AG04449 (cell line): ENCODE measurements around the gene ANO2.

ENCODE experiments used
- CTCF ChIA-PET: fragments of 350-600 bp; formaldehyde crosslinking; extraction: SDS; loops from one replicate; lab custom pipeline; 2021; ENCODE audit warnings: antibody characterized with exemption; lab: Yijun Ruan, JAX
- POLR2A ChIA-PET: fragments of 400-600, 350-600 bp; formaldehyde crosslinking; extraction: SDS; loops from one replicate; lab custom pipeline; 2020; ENCODE audit warnings: antibody characterized with exemption, inconsistent platforms; lab: Yijun Ruan, JAX
- DNase-seq: peaks from one replicate; pipeline ENCODE4 v3.0.0-alpha.2; 2010; ENCODE audit warnings: low read depth, low spot score
- H3K4me3 ChIP-seq: 2 replicates; pipeline ENCODE4 v1.5.1; 2011; ENCODE audit warnings: low read depth, mild to moderate bottlenecking, control low read depth, low read length
- TF ChIP-seq, protein P1 (sequence below): IDR thresholded peaks from one replicate; pipeline ENCODE4 v1.5.1; 2011; ENCODE audit warnings: mild to moderate bottlenecking, moderate library complexity, low read length, control low read depth, inconsistent platforms; ENCODE audit not compliant: insufficient read depth; ENCODE audit errors: missing control alignments

The ANO2 gene

DNA sequence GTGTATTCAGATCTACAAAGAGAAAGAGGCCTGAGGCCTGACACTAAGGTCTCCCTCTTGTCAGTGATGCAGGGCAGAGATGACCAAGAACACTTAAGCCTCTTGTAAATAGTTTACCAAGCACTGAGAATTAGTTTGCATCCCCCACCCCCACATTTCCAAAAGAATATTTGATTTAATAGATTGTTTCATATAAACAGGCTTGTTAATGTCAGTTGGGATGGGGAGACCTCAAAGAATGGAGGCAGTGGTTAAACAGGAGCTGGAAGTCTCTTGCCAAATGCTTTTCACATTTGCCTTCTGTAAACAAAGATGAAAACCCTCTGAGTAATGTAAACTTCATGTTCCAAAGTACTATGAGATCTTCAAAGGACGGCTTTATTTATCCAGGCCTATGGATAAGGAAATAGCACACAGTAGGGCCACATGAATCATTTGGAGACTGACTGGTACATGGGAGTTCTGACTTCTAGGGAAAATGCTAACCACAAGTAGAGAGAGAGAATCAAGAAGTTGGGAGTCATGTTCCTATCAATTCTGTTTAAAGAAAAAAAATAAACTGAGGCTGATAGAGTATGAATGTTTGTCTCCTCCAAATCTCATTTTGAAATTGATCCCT is 234.7 kb downstream of the ANO2 start:
- CTCF ChIA-PET: no interaction called here
- H3K4me3 ChIP-seq: no peak overlapping the region
- TF ChIP-seq, protein P1, sequence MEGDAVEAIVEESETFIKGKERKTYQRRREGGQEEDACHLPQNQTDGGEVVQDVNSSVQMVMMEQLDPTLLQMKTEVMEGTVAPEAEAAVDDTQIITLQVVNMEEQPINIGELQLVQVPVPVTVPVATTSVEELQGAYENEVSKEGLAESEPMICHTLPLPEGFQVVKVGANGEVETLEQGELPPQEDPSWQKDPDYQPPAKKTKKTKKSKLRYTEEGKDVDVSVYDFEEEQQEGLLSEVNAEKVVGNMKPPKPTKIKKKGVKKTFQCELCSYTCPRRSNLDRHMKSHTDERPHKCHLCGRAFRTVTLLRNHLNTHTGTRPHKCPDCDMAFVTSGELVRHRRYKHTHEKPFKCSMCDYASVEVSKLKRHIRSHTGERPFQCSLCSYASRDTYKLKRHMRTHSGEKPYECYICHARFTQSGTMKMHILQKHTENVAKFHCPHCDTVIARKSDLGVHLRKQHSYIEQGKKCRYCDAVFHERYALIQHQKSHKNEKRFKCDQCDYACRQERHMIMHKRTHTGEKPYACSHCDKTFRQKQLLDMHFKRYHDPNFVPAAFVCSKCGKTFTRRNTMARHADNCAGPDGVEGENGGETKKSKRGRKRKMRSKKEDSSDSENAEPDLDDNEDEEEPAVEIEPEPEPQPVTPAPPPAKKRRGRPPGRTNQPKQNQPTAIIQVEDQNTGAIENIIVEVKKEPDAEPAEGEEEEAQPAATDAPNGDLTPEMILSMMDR: no peak
- DNase-seq: no peak
- POLR2A ChIA-PET: no interaction called here

DNA sequence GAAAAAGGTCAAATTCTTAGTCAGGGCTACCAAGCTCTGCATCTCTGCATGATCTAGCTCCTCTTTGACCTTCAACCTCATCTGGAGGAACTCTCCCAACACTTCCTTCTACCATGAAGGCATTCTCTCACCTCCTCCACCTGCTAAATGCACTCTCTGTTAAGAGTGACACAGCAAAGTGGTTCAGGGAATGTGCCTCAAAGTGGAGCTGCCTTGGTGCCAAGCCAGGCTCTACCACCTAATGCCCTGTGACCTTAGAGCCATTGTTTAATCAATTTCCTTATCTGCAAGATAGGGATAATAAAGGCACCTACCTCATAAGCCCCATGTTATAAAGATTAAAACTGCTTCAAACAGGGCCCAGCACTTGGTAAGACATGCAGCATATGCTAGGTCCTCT is 236.7 kb downstream of the ANO2 start:
- ChIA-PET CTCF (interaction anchor here (1.8 kb wide), 1 partner anchor 37 kb away, joined by 4 read pairs; no protein-coding TSS in a partner anchor), POLR2A (no interaction called here)
- no peak for DNase-seq
- TF ChIP-seq, protein P1: no peak
- no peak overlapping the region for H3K4me3 ChIP-seq

DNA sequence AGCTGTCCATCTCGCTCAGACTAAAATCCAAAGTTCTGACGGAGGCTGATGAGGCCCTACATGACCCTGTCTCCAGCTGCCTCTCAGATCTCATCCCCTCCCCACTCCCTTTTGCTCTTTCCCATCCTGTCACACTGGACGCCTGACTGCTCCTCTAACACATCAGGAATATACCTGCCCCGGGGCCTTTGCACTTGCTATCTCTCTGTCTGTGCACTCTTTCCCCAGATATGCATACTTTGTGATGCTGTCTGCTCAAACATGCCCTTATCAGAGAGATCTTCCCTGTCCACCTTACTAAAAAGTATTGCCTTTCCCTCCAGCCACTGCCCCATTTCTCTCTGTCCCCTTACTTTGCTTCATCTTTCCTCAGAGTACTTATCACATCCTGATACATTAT is 238.8 kb downstream of the ANO2 start:
- POLR2A ChIA-PET: no interaction called here

DNA sequence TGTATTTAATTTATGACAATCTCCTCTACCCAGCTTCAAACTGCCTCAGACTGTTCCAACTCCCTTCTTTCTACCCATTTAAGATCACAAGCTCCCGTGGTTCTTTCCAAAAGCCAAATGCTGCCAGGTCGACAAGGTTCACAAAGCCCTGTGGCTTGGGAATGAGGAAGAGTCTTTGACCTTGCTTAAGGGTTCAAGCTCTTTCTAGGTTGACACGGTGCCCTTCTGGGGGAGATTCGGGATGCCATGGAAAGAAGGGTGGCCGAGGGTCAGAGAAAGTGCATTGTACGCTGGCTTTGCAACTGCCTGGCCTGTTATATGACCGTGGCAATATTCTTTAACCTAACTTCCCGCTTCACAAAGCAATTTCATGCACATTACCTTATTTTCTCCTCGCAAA is 239.3 kb downstream of the ANO2 start:
- no peak overlapping the region for H3K4me3 ChIP-seq
- CTCF ChIA-PET: no interaction called here
- POLR2A ChIA-PET: no interaction called here

More for the DNA sequence above, 238.8 kb downstream of the ANO2 start:
- CTCF ChIA-PET: no interaction called here
- DNase-seq: no peak
- TF ChIP-seq, protein P1: no peak
- no peak overlapping the region for H3K4me3 ChIP-seq

DNA sequence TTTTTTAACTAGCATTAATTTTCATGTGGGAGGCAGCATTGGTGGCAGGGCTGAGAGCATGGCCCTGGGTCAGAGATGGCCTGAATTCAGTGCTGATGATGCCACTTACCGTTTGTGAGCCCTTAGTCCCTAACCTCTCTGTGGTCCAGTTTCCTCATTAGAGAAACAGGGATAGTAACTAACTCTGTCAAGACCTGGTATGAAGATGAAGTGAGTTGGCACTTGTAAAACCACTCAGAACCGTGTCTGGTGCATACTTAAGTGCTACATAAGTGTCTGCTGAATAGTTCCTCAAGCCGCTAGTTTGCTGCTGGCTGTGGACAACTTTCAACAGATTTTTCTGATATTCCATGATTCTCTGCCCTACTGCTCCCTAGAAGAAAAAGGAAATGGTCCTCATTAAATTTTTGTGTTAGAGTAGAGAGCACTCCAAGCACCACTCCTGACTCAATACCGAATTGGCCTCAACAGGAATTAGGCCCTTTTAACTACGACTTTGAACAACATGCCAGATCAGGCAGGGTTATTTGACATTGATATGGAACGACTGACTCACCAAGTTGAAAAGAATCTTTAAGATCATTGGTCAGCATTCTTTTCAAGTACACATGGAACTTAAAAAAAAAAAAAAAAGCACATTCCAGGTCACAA is 250.2 kb downstream of the ANO2 start:
- no peak overlapping the region for H3K4me3 ChIP-seq
- no peak for DNase-seq
- CTCF ChIA-PET: interaction anchor here (1.0 kb wide), 1 partner anchor 14 kb away, joined by 3 read pairs; no protein-coding TSS in a partner anchor
- POLR2A ChIA-PET: no interaction called here
- TF ChIP-seq, protein P1: no peak

More for the DNA sequence above, 239.3 kb downstream of the ANO2 start:
- DNase-seq: no peak
- TF ChIP-seq, protein P1: no peak

DNA sequence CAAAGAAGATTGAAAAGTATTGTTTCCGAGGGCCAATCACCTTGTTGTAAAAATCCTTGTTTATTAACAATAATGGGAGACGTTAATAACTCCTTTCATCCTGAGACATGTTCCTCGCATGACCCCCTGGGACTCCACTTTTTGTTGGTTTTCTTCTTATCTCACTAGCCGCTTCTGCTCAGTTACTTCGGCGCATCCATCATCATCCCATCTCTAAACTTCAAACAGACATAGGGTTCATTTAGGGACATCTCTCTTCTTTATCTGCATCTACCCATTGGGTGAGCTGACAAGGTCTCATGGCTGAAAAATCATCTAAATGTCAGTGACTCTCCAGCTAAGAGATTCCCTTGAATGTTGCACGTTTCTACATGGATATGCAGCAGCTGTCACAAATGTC is 252.2 kb downstream of the ANO2 start:
- no peak for DNase-seq
- TF ChIP-seq, protein P1: no peak
- ChIA-PET CTCF (no interaction called here), POLR2A (no interaction called here)
- no peak overlapping the region for H3K4me3 ChIP-seq
